ENCODE data around the gene SPATA19.

GRCh38 chr11:133795088-133795487 lies 50.2 kb downstream of the SPATA19 start:
- no peak for TF ChIP-seq POLR2AphosphoS5 (IDR thresholded peaks at IDR 0.05; ENCODE audit: low read depth, low read length)
- no peak for TF ChIP-seq TAF1 (IDR thresholded peaks at IDR 0.05; ENCODE audit: borderline replicate concordance, insufficient read depth, low read length)
- no peak for TF ChIP-seq REST (IDR thresholded peaks at IDR 0.05; ENCODE audit: insufficient read depth in 1 of 2, low read depth in 2 of 2, low read length in 2 of 2)
- no peak for TF ChIP-seq SIN3A (IDR thresholded peaks at IDR 0.05; ENCODE audit: borderline replicate concordance, insufficient read depth, low read length)

Data from PFSK-1 (cell line).